H1 (cell line): ENCODE data around the gene SERTAD2. TPM values are rescaled to one million over a fixed set of nuclear protein-coding genes. Genes with fewer than 3 reads are reported as not detected.

Source experiments
- ATF3 ChIP-seq: IDR thresholded peaks from 2 replicates; pipeline ENCODE4 v1.6.1; 2011; ENCODE audit warnings: low read depth, mild to moderate bottlenecking, low read length; ENCODE audit not compliant: insufficient read depth
- CREB1 ChIP-seq: IDR thresholded peaks from 2 replicates; pipeline ENCODE4 v1.6.1; 2012; ENCODE audit warnings: inconsistent platforms
- RFX5 ChIP-seq: IDR thresholded peaks from 2 replicates; pipeline ENCODE4 v1.6.1; 2011; ENCODE audit warnings: low read depth, low read length, improper control_type of control experiment, borderline replicate concordance
- SP1 ChIP-seq: IDR thresholded peaks from 2 replicates; pipeline ENCODE4 v1.6.1; 2011; ENCODE audit warnings: low read depth, low read length
- polyA plus RNA-seq, 7 experiments: library from polyadenylated mRNA; depleted of rRNA in 3 of 7; stranded (reverse) in 5 of 7; unstranded in 2 of 7; fragments of >200 nt in 5 of 7; fragments of 200-250 nt in 2 of 7; gene quantifications; 1 replicate in 5 of 7; 2 replicates in 1 of 7; 4 replicates in 1 of 7; pipeline versions ENCODE4 v1.2.1 to v1.2.3, GENCODE V29; 2011 to 2013; ENCODE audit warnings: missing spikeins in 2 of 7, mixed read lengths in 2 of 7
- total RNA-seq: library from RNA; stranded (reverse); fragmentation: NEBNext Ultra II Directional; extraction: Animal tissue kit (Norgen Biotek cat#: 25700); gene quantifications from 2 replicates; pipeline ENCODE4 v1.2.1, GENCODE V29; 2021

SERTAD2 gene
- total and polyA plus RNA-seq, 2 of the 8 experiments (the other 6 are each of a cell fraction or from before 2014, with no cell fraction given): 2.9 to 4.5 TPM

- no peak for TF ChIP-seq CREB1
- TF ChIP-seq ATF3: no peak
- TF ChIP-seq RFX5: no peak
- TF ChIP-seq SP1: no peak
Measured at GRCh38 chr2:64651590-64651989, 2.1 kb downstream of the SERTAD2 start (continued).
